DMS79 treated with DMSO at 0.1 percent for 48 hours (cell line): ENCODE data around the gene TCAF1.
"Not testable (repeated sequence)": the region's sequence is repeated elsewhere in the genome, so short reads cannot be mapped to it uniquely, and the experiment has no call there.

Source experiments
- DNase-seq: peaks from one replicate; lab custom pipeline; 2025; lab: John Stamatoyannopoulos, UW

Gene TCAF1

DNA sequence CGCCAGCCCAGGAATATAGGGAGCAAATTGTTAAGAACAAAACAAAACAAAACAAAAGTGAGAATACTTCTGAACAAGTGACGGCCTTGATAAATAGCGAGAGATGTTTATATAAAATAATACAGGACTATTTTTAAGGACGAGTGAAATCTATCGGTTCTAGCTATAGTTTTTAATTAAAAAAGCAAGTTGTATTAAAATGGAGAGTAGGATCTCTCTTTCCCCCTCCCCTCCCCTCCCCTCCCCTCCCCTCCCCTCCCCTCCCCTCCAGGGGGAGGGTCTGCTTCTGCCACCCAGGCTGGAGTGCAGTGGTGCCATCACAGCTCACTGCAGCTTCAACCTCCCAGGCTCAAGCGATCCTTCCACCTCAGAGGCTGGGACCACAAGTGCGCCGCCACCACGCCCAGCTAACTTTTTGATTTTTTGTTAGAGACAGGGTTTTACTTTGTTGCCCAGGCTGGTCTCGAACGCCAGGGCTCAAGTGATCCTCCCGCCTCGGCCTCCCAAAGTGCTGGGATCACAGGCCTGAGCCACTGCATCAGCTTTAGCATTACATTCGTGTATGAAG lies 440 bp upstream of the TCAF1 start:
- no peak for DNase-seq

DNA sequence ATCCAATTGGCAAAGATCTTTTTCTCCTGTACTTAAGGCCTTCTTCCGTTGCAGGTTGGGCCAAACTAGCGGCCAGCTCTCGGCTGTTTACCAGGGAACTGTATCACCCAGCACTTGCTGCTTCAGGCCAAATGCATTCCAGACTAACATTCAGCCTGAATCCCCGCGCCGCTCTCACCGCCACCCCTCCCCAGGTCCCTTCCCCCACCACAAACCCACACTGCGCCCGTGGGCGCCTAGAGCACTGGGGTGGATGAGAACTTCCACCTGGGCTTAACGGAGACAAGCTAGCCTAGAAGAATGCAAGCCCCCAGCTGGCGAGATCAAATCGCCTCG lies 676 bp downstream of the TCAF1 start:
- peak; percentile 37 for DNase-seq

DNA sequence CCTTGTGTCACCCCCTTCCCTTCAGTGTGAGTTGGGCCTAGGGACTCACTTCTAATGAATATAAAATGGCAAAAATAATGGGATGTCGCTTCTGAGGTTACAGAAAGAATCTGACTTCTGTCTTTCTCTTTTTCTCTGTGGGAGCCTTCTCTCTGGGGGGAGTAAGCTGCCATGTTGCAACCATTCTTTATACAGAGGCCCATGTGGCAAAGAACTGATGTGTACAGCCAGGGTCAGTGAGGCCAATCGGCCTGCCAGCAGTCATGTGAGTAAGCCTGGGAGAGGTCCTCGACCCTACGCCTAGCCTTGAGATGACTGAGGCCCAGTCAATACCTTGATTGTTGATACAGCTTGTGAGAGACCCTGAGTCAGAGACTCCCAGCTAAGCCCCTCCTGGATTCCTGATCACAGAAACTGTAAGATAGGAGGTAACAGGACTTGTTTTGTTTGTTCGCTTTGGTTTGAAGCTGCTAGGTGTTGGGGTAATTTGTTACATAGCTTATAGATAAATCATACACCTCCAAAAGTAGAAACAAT lies 1.7 kb downstream of the TCAF1 start:
- no peak for DNase-seq

DNA sequence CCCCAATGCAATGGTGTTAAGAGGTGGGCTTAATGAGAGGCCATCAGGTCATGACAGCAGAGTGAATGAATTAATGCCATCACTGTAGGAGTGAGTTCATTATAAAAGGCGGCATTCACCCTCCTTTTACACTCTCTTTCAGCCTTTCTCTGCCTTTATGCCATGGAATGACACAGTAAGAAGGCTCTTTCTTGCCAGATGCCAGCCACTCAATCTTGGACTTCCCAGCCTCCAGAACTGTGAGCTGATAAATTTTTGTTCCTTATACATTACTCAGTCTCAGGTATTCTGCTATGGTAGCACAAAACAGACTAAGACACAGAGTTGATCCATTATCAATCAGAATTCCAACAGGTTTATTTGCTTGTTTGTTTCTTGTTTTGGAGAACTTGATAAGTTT lies 3.2 kb downstream of the TCAF1 start:
- DNase-seq = no peak

DNA sequence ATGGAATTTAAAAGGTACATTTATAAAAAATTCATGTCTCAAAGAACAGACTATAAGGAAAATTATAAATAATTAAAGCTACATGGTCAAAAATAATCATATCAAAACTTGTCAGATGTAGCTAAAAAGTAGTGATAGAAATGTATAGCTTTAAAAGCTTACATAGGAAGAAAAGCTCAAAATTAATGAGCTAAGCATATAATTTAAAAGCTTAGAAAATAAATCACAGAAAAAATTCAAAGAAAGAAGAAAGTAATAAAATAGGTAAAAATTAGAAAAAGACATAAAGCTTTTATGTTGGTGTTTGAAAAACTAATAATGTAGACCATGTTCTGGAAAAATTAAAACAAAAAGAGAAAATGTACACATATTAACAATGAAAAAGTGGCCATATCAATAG lies 5.3 kb downstream of the TCAF1 start:
- no peak for DNase-seq

DNA sequence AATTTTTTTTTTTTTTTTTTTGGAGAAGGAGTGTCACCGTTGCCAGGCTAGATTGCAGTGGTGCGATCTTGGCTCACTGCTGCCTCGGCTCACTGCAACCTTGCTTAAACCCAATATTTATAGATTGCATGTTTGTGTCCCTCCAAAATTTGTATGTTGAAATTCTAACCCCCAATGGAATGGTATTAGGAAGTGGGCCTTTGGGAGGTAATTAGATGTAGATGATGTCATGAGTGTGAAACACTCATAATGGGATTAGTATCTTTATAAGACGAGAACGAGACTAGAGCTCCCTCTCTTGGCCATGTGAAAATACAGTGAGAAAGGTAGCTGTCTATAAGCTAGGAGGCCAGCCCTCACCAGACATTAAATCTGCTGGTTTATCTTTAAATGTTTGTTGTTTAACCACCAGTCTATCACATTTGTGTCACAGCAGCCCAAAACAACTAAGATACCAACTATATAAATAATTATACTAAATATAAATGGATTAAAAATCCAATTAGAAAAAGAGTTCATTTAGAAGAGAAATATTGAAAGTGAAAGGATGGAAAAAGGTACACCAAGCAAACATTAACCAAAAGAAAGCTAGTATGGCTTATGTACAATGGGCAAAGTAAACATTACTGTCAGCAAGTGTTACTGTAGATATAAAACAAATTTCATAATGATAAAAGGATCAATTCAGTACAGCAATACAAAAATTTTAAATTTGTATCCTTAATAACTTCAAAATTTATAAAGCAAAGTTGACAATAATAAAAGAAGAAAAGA lies 9.3 kb downstream of the TCAF1 start:
- DNase-seq = no peak

DNA sequence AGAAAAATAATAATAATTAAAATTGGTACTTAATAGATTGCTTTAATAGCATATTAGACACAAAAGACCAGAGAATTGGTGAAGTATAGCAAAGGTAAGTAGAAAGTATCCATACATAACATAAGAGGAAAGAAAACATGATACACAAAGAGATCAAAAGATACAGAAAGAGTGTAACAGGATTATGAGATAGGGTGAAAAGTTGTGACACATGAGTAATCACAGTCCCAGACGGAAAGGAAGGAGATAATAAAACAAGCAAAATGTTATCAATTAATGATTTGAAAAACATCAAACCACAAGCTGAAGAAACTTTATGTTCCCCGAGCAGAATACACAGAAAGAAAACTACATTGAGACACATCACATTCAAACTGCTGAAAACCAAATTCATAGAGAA lies 10.5 kb downstream of the TCAF1 start:
- no peak for DNase-seq

DNA sequence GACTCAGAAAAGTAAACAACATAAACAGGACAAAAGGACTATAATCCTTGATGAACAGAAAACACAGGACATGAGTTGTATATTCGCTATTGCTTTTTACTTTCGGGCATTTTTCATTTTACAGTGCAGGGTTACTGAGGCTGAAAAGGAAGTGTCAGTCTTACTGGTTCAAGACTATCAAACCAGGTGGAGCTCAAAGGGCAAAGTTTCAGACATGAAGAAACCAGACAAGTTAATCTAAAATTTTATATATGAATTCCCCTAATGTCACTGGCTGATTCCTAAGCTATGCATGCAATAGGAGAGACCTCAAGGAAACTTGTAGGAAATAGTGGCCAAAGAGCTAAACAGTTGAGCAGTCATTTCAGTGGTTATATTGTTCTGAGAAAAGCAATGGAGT lies 11.4 kb downstream of the TCAF1 start:
- DNase-seq = no peak

DNA sequence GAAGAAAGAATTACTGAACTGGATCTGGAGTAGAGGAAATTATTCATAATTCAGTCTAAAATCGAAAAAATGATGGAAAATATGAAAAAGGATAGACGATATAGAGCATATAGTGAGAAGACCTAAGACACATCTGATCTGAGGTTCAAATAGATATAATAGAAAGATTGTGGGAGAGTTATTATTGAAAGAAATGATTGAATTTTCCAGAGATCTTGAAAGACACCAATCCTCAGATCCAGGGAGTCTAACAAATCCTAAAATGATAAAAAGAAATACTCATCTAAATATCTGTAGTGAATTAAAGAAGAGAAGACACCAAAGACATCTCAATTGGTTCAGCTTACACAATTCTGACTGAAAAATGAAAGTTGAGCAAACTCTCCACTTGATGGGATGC lies 12.9 kb downstream of the TCAF1 start:
- DNase-seq = no peak

DNA sequence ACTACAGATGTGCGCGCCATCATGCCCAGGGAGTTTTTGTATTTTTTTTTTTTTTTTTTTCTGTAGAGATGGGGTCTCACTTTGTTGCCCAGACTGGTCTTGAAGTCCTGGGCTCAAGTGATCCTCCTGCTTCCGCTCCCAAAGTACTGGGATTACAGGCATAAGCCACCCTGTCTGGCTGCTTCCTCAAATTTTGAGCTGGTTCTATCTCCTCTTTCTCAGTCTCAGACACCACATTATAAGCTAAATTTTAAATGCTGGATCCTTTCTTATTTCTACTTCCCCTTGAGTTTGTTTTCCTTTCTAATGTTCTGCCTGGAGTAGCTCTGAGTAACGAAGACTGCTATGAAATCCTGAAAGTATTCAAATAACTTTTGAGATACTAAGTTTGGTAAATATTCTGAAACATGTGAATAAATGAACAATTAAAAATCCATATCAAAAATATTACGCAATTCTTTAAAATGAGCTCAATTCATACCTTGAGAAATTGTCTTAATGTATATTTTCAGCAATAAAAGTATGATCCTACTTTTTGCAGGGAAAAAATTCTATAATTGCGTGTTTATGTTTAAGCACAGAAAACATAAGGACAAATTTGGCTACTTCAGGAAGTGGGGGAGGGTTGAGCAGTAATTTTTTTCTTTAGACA lies 15.0 kb downstream of the TCAF1 start:
- DNase-seq = no peak

DNA sequence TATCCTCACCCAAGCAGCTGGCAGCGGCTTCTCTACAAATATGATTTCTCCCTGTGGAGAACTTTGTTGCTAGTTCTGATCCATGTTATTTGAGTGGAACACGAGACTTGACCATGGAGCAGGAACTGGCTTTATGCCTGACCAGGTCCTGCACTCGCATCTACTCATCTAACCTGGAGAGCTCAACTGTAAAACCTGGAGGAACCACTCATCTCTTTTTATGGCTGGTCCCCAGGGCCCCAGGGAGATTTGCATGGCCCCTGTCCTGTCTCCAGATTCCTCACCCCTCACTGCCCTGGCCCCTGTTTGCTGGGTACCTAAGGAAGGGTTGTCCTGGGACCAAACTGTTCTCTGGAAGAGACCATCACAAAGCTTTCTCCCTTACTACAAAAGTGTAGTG lies 16.0 kb downstream of the TCAF1 start:
- peak; percentile 51 for DNase-seq

DNA sequence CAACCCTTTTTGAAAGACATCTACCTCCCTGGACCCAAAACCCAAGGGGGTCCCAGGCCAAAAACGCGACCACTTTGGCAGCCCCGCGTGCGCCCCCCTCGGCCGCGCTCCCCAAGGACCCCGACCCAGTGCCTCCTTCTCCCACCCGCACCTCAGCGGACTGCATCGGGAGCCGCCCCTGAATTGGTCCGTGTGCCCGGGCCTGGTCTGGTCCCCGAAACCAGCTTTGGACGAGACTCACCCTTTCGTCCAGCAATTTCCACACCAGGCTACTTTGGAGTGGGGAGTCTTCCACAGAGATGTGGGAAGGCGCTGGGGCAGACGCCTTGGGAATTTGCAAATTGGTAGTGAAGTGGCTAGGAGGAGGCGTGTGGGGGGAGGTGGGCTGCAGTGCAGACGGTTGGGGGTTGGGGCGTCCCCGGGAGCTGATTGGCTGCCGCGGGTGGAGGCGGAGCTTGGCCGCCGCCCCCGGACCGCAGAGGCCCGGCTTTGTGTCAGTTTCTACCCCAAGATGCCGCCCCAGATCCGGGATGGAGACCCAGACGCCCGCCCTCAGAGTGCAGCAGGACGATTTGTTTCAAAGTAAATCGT lies 16.9 kb downstream of the TCAF1 start:
- DNase-seq = peak; percentile 40

DNA sequence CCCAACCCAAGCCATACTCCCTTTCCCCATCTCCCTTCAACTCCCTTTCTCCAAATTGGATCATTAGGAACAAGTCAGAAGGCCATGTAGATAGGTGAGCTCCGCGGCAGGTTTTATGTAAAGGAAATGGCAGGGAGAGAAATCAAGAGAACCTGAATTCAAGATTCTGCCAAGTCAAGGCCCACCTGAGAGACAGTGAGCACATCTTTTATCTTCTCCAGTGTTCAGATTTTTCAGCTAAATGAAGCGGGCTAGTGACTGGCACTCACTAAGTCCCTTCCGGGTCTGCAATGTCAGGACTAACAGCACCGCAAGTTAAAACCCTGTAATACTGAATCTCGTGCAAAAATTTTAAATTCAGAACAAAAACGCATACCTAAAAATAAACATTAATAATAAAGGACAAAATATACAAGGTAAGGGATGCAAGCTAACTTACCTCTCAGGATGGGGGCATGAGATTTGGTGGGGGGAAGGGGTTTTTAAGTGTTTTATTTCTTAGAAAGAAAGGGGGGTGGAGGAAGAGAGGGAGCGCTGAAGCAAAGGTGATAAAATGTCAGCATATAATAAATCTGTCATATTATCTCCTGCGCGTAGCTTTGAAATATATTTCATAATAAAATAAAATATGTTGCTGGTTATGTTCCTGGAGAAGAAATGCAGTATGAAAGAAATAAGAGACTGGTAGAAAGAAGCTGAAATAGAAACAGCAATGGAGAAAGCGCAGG lies 17.6 kb downstream of the TCAF1 start:
- no peak for DNase-seq

DNA sequence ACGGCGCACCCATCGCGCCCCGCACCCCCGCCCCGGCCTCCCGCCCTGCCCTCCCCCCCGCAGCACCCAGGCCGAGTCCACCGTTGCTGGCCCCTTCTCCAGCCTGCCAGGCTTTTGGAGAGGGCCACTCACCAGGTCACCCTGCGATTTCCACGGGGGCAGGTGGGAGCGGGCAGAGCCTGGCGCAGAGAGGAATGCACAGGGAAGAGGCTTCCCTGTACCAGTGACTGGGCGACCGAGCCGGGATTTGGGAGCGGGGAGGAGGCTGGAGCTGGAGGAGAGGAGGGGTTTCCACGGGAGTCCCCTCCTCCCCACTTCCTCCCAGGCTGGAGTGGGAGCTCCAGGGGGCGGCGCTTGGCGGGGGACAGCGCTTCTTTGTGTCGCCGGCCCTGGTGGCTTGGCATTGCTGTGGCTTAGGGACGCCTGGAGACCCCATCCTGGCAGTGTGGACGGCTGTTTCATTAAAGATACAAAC lies 19.3 kb downstream of the TCAF1 start:
- peak; percentile 62 for DNase-seq

DNA sequence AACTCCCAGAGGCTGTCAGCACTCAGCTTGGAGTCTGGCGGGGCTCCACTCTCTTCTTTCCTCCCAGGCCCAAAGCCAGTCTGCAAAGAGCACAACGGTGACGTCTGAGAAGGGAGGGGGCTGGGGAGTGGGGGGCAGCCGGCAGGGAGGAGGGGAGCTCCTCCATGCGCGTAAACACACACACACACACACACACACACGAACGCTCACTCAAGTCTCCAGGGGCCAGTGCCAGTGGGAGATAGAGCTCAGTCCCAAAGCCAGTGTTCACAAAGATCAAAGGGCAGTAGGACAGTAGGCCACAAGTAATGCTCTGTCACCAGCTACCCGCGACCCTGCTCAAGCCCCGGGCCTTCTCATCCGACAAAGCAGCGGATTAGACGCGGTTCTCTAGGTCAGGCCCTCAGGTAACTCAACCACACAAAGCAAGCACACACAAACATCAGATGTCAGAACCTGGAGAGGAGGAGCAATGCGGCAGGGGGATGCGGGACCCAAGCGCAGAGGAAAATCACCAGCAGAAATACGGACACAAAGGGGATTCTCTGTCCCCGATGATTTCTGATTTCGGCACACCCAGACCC lies 19.9 kb downstream of the TCAF1 start:
- peak; percentile 73 for DNase-seq

DNA sequence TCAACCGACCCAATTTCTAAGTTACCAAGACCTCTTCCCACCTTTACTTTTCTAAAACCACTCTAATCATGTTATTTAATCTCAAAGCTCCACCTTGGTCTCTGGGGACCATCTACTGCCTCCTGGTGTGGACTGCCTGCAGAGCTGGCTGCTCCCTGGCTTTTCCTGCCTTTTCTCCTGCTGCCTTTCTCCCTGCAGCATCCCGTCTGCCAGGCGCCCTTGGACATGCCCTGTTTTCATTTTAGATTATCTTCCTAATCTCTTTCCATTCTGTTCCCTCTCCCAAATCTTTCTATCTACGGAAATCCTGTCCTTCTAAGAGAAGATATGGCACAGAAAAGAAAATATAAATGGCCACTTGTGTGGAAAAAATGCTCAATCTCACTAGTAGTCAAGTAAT lies 23.1 kb downstream of the TCAF1 start:
- no peak for DNase-seq

DNA sequence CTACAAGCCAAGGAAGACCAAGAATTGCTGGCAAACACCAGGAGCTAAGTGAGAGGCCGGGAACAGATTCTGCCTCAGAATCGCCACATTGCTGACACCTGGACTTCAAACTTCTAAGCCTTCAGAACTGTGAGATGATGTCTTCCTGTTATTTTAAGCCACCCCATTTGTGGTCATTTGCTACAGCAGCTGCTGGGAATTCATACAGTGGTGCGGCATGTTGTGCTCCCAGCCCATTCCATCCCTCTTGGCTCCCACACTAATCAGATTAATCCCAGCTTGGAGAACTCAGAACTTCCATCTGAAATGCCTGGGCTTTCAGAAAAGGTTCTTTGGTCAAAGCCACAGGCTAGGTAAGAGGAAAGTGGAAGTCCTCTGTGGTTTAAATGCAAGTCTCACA lies 24.9 kb downstream of the TCAF1 start:
- no peak for DNase-seq

DNA sequence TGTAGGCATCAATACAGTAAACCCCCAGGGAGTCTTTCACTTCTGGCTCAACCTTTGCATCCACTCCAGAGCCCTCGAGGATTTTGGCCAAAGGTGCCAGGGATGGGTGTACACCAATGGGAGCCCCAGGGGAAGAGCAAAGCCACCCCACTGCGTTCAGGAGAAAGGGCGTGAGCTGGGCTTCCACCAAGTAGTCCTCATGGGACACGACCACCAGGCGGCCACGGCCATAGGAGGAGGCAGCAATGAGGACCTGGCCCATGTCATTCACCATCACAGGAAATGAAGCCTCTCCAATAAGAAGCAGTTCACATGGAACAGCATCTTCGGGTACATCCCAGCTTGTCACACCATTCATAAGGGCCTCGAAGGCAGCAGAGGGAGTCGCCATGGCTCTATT lies 25.8 kb downstream of the TCAF1 start:
- DNase-seq = no peak

DNA sequence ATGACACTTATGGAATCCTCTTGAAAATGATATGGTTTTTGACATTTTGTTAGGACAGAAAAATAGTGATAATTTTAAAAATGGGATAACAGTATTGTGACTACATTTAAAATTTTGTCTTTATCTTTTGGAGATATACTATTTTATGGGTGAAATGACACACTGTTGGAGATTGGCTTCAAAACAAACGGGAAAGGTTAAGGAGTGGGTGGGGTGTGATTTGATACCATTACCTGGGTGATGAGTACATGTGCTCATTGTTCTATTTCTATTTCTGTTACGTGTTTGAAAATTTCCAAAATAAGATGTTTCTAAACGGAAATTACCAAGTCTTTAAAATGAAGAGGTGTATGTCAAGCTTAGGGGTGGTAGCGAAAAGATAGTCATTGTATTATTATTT lies 28.7 kb downstream of the TCAF1 start:
- not testable (repeated sequence) for DNase-seq

DNA sequence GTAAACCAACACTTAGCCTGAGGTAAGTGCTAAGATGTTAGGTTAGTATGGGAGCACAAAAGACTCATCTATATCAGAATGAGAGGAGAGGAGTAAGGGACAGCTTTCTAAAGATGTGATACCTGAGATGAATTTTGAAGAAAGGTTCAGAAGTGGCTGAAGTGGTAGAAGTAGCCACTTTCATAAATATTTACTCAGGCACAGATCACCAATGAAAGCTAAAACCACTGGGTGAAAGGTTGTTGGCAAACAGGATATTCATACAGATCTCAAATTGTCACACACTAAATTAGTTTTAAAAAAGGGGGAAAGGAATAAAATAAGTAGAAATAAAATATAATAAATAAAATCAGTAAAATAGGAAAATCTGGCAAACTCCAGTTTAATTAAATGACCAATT lies 30.4 kb downstream of the TCAF1 start:
- not testable (repeated sequence) for DNase-seq

DNA sequence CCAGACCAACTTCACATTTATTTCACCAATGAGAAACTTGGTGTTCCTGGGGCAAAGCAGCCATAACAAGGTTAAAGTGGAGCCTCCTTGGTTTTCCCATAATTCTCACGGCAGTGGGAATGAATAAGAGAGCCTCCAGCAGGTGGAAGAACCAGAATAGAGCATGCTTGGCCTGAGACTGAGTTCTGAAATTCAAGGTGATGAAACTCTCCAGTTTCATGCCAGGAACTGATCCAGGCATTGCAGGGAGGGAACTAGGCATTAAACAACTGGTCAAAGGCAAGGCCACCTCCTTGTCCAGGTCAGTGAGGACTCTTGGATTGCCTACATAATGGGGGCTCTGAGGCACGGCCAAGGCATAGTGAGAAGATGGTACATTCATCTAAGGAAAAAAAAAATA lies 44.0 kb downstream of the TCAF1 start:
- not testable (repeated sequence) for DNase-seq

DNA sequence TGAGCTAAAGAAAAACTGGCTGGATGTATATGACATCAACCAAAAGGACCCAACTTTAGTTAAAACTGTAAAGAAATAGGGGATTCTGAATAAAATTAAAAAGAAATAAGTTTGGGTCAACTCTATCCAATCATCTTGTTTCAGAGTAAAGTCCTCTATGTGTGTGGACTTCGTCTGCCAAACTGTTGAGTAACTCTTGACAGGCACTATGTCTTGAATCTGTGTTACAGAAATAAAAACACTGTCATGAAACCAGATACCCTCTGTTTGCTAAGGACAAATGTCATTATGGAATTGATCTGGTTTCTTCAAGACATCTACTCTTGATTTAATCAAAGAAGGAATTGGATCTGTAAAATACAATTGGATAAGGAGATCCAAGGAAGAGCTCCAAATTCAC lies 46.5 kb downstream of the TCAF1 start:
- not testable (repeated sequence) for DNase-seq
